Mesenteric fat pad (tissue), 1 donor: ENCODE results near the gene NEDD4. TPM values are rescaled to one million over a fixed set of nuclear protein-coding genes. Genes with fewer than 3 reads are reported as not detected.

Experiments used
- DNase-seq: peaks from one replicate; pipeline ENCODE4 v3.0.0-alpha.2; 2020; ENCODE audit warnings: low spot score
- total RNA-seq: library from RNA; stranded (reverse); fragmentation: NEBNext Ultra II Directional; extraction: Animal tissue kit (Norgen Biotek cat#: 25700); gene quantifications from one replicate; pipeline ENCODE4 v1.2.1, GENCODE V29; 2021
- donor health status: DM: yes; HTN: yes; CAD: no.

NEDD4 gene
- total RNA-seq, 1 donor from 2014 or later: 16.1 TPM

DNA sequence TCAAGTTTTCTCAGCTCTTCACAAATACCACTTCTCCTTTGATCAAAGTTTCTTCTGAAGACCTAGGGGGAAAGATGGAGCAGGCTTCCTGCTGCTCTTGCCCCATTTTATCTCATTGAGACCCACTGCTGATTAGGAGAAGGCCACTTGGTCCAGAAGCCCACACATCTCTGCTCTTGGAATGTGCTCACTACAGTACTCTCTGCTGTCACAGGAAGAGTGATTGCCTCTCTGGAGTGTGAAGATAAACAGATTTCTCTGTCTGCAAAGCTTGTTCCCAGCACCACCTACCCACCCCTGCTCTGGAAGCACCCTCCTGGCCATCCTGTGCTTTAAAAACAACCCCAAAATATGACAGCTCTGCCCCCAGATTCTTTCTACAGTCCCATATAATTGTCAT is 209.1 kb downstream of the NEDD4 start:
- DNase-seq: no peak

DNA sequence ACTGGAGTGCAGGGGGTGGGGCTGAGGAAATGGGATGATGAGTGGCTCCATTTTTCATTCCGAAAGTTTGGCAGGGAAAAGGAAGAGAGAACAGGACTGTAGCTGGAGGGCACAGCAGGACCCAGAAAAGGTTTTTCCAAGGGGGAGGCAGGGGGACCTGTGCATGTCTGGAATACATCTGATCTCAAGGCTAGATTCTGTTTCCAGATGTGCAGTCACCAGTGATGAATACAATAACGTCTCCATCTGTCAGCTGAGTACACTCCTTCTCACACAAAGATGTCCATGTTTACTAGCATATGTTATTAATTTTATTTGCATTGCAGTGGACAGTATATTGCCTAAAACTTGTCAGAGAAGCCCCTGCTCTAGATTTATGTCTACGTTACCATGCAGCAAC is 210.5 kb downstream of the NEDD4 start:
- DNase-seq: no peak

DNA sequence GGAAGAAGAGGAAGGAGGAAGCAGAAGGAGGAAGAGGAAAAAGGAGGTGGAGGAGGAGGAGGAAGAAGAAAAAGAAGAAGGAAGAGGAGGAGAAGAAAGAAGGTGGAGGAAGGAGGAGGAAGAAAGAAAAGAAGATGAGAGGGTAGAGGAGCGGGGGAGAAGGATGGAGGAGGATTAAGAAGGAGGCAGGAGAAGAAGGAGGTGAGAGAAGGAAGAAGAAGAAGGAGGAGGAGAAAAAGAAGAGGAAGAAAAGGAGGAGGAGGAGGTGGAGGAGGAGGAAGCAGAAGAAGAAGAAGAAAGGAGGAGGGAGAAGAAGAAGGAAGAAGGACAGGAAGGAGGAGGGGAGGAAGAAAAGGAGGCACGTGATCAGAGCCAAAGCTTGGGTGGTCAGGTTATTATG is 213.1 kb downstream of the NEDD4 start:
- no peak for DNase-seq

DNA sequence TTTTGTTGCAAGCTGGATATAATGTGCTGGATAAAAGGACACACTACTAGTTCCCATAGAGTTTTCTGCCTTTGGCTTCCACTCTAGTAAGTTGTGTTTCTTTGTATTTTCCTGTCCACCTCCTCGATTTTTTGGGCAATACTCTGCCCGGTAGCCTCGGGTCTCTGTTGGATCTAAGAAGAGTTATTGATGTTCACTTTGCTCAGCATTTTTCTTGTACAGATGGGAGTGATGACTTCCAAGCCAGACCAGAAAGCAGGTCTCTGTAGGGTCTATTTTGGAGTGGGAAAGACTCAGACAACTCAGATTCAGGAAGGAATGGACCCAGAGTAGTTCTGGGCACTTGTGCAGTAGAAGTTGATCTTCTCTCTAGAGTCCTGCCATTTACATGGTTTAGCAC is 214.5 kb downstream of the NEDD4 start:
- no peak for DNase-seq
